CD8-positive, alpha-beta memory T cell (primary cell): Measurements from ENCODE around the gene CHD8. TPM values are rescaled to one million over a fixed set of nuclear protein-coding genes. Genes with fewer than 3 reads are reported as not detected.

Source experiments
- CTCF ChIA-PET: fragments of 350-600 bp; sonication (Branson Sonifier 250); formaldehyde crosslinking; loops from one replicate; lab custom pipeline; 2021; ENCODE audit warnings: antibody characterized with exemption; lab: Charles Lee
- POLR2A ChIA-PET: fragments of 350-600 bp; sonication (Branson Sonifier 250); formaldehyde crosslinking; loops from one replicate; lab custom pipeline; 2021; ENCODE audit warnings: antibody characterized with exemption; lab: Charles Lee
- DNase-seq, 5 donors: peaks; one replicate each; pipeline versions ENCODE4 v3.0.0 to v3.0.0-alpha.2; 2020 to 2022; ENCODE audit warnings: mixed read lengths in 1 of 5
- H3K27ac ChIP-seq: one replicate; pipeline ENCODE4 v1.7.0; 2013; ENCODE audit warnings: low read depth, mild to moderate bottlenecking, low read length, moderate library complexity
- H3K27me3 ChIP-seq: 2 replicates; pipeline ENCODE4 v1.7.0; 2013; ENCODE audit warnings: low read length, mild to moderate bottlenecking; ENCODE audit not compliant: insufficient read depth, poor library complexity, severe bottlenecking
- H3K36me3 ChIP-seq: 2 replicates; pipeline ENCODE4 v1.7.0; 2013; ENCODE audit warnings: mild to moderate bottlenecking, low read length, moderate library complexity; ENCODE audit not compliant: insufficient read depth
- H3K4me1 ChIP-seq: 2 replicates; pipeline ENCODE4 v1.7.0; 2013; ENCODE audit warnings: mild to moderate bottlenecking, low read length, moderate library complexity; ENCODE audit not compliant: insufficient read depth
- H3K4me3 ChIP-seq: 2 replicates; pipeline ENCODE4 v1.7.0; 2013; ENCODE audit warnings: mild to moderate bottlenecking, low read length
- H3K9me3 ChIP-seq: 2 replicates; pipeline ENCODE4 v1.7.0; 2013; ENCODE audit warnings: mild to moderate bottlenecking, low read length
- H3K27ac Mint-ChIP-seq, 8 donors: one replicate each; pipeline ENCODE4 v1.8.0; 2020 to 2021; ENCODE audit warnings: mixed read lengths in 8 of 8, mild to moderate bottlenecking in 6 of 8, inconsistent platforms in 3 of 8, moderate library complexity in 3 of 8
- H3K27me3 Mint-ChIP-seq, 2 donors: one replicate each; pipeline ENCODE4 v1.8.0; 2020 to 2021; ENCODE audit warnings: mixed read lengths in 2 of 2, mild to moderate bottlenecking in 1 of 2, moderate library complexity in 1 of 2
- H3K36me3 Mint-ChIP-seq, 3 donors: one replicate each; pipeline ENCODE4 v1.8.0; 2020 to 2021; ENCODE audit warnings: mixed read lengths in 3 of 3, inconsistent platforms in 1 of 3, mild to moderate bottlenecking in 1 of 3
- H3K4me1 Mint-ChIP-seq, 3 donors: one replicate each; pipeline ENCODE4 v1.8.0; 2020 to 2021; ENCODE audit warnings: mixed read lengths in 3 of 3, inconsistent platforms in 1 of 3, mild to moderate bottlenecking in 1 of 3
- H3K4me3 Mint-ChIP-seq, 7 donors: one replicate each; pipeline ENCODE4 v1.8.0; 2020 to 2021; ENCODE audit warnings: mixed read lengths in 7 of 7, mild to moderate bottlenecking in 6 of 7, moderate library complexity in 4 of 7, inconsistent platforms in 2 of 7
- H3K9me3 Mint-ChIP-seq, 5 donors: one replicate each; pipeline ENCODE4 v1.8.0; 2020 to 2022; ENCODE audit warnings: mixed read lengths in 5 of 5, mild to moderate bottlenecking in 3 of 5, moderate library complexity in 2 of 5, inconsistent platforms in 1 of 5
- polyA plus RNA-seq: library from polyadenylated mRNA; unstranded; fragments of 300-500 nt; fragmentation: Illumina TruSeq; gene quantifications from one replicate; pipeline ENCODE4 v1.2.3, GENCODE V29; 2021
- total RNA-seq, 2 experiments: library from RNA; stranded (reverse); gene quantifications; one replicate each; pipeline ENCODE4 v1.2.3, GENCODE V29; 2021

CHD8 gene
- total and polyA plus RNA-seq, 3 experiments from 2014 or later = 33.6 to 96.1 (median 90.0) TPM

GRCh38 chr14:21431126-21431525, 24.8 kb downstream of the CHD8 start:
- Mint-ChIP-seq H3K9me3 (no peaks in the 10 kb centered on the region), H3K36me3 (peaks cover 3 to 69% (median 18%) of the 10 kb centered on the region in 3 donors), H3K4me1 (peaks cover 37 to 45% (median 41%) of the 10 kb centered on the region in 3 donors), H3K4me3 (no peak overlapping the region), H3K27ac (peak overlapping the region in 1 of 8 donors; percentile 14), H3K27me3 (no peaks in the 10 kb centered on the region)
- ChIA-PET POLR2A (no interaction called here), CTCF (interaction anchor here (1.3 to 2.4 kb wide), 2 partner anchors 24 to 25 kb away, joined by 3 to 9 read pairs; partner anchors contain the start of gene CHD8)
- H3K9me3 ChIP-seq = no peaks in the 10 kb centered on the region
- DNase-seq = no peak
- peaks cover 27% of the 10 kb centered on the region for H3K36me3 ChIP-seq
- no peaks in the 10 kb centered on the region for H3K27me3 ChIP-seq
- no peak overlapping the region for H3K4me3 ChIP-seq
- H3K27ac ChIP-seq = no peak overlapping the region
- peaks cover 15% of the 10 kb centered on the region for H3K4me1 ChIP-seq

- H3K4me1 Mint-ChIP-seq = peaks cover 17 to 24% (median 19%) of the 10 kb centered on the region in 3 donors
- no peak overlapping the region for H3K27ac Mint-ChIP-seq
- ChIA-PET CTCF (no interaction called here), POLR2A (no interaction called here)
- no peaks in the 10 kb centered on the region for H3K9me3 Mint-ChIP-seq
- no peaks in the 10 kb centered on the region for H3K27me3 Mint-ChIP-seq
- Histone ChIP-seq H3K9me3 (no peaks in the 10 kb centered on the region), H3K36me3 (peaks cover 42% of the 10 kb centered on the region), H3K27ac (no peak overlapping the region), H3K27me3 (no peaks in the 10 kb centered on the region), H3K4me3 (no peak overlapping the region), H3K4me1 (no peaks in the 10 kb centered on the region)
- peaks cover 3 to 87% (median 23%) of the 10 kb centered on the region in 3 donors for H3K36me3 Mint-ChIP-seq
- H3K4me3 Mint-ChIP-seq = no peak overlapping the region
- DNase-seq = no peak
These were observed 27.0 kb downstream of the CHD8 start for GRCh38 chr14:21428930-21429329.

- Histone ChIP-seq H3K27ac (no peak overlapping the region), H3K4me3 (no peak overlapping the region), H3K27me3 (no peaks in the 10 kb centered on the region), H3K4me1 (no peaks in the 10 kb centered on the region), H3K9me3 (no peaks in the 10 kb centered on the region), H3K36me3 (peaks cover 57% of the 10 kb centered on the region)
- Mint-ChIP-seq H3K9me3 (no peaks in the 10 kb centered on the region), H3K4me3 (no peak overlapping the region), H3K36me3 (peaks cover 3 to 90% (median 27%) of the 10 kb centered on the region in 3 donors), H3K4me1 (peaks cover 4 to 8% (median 6%) of the 10 kb centered on the region in 3 donors), H3K27ac (peak overlapping the region in 3 of 8 donors; percentile 7 to 72 (median 10)), H3K27me3 (no peaks in the 10 kb centered on the region)
- no peak for DNase-seq
- ChIA-PET POLR2A (interaction anchor here (0.9 kb wide), 1 partner anchor 29 kb away, joined by 6 read pairs; the partner anchor contains the start of gene CHD8), CTCF (no interaction called here)
These were observed 29.2 kb downstream of the CHD8 start for GRCh38 chr14:21426692-21427091.

GRCh38 chr14:21419528-21419927, 36.4 kb downstream of the CHD8 start:
- ChIA-PET POLR2A (no interaction called here), CTCF (no interaction called here)
- Mint-ChIP-seq H3K36me3 (peaks cover 7 to 78% (median 17%) of the 10 kb centered on the region in 3 donors), H3K4me3 (no peak overlapping the region), H3K9me3 (no peaks in the 10 kb centered on the region), H3K27ac (peak overlapping the region in 1 of 8 donors; percentile 86), H3K27me3 (no peaks in the 10 kb centered on the region), H3K4me1 (peaks cover 0 to 2% (median 0%) of the 10 kb centered on the region in 3 donors)
- Histone ChIP-seq H3K27ac (no peak overlapping the region), H3K9me3 (no peaks in the 10 kb centered on the region), H3K36me3 (peaks cover 46% of the 10 kb centered on the region), H3K4me3 (no peak overlapping the region), H3K4me1 (no peaks in the 10 kb centered on the region), H3K27me3 (no peaks in the 10 kb centered on the region)
- DNase-seq = no peak

- no peak overlapping the region for H3K4me3 ChIP-seq
- no peak for DNase-seq
- H3K9me3 ChIP-seq = no peaks in the 10 kb centered on the region
- H3K27ac ChIP-seq = no peak overlapping the region
- peaks cover 0 to 2% (median 0%) of the 10 kb centered on the region in 3 donors for H3K4me1 Mint-ChIP-seq
- H3K27ac Mint-ChIP-seq = no peak overlapping the region
- H3K4me3 Mint-ChIP-seq = no peak overlapping the region
- H3K4me1 ChIP-seq = no peaks in the 10 kb centered on the region
- H3K36me3 ChIP-seq = peaks cover 48% of the 10 kb centered on the region
- ChIA-PET CTCF (no interaction called here), POLR2A (no interaction called here)
- H3K9me3 Mint-ChIP-seq = no peaks in the 10 kb centered on the region
- no peaks in the 10 kb centered on the region for H3K27me3 ChIP-seq
- peaks cover 7 to 85% (median 24%) of the 10 kb centered on the region in 3 donors for H3K36me3 Mint-ChIP-seq
- no peaks in the 10 kb centered on the region for H3K27me3 Mint-ChIP-seq
These were observed 40.6 kb downstream of the CHD8 start for GRCh38 chr14:21415329-21415728.

- no peaks in the 10 kb centered on the region for H3K27me3 Mint-ChIP-seq
- no peak for DNase-seq
- no peak overlapping the region for H3K4me3 Mint-ChIP-seq
These were observed 41.7 kb downstream of the CHD8 start for GRCh38 chr14:21414137-21414631.

GRCh38 chr14:21408147-21408546, 47.8 kb downstream of the CHD8 start:
- Histone ChIP-seq H3K27me3 (no peaks in the 10 kb centered on the region), H3K36me3 (peaks cover 77% of the 10 kb centered on the region), H3K27ac (no peak overlapping the region), H3K9me3 (no peaks in the 10 kb centered on the region), H3K4me3 (no peak overlapping the region), H3K4me1 (no peaks in the 10 kb centered on the region)
- Mint-ChIP-seq H3K27ac (peak overlapping the region in 2 of 8 donors; percentile 43 to 61), H3K36me3 (peaks cover 6 to 95% (median 39%) of the 10 kb centered on the region in 3 donors), H3K4me1 (no peaks in the 10 kb centered on the region), H3K4me3 (no peak overlapping the region), H3K9me3 (no peaks in the 10 kb centered on the region), H3K27me3 (no peaks in the 10 kb centered on the region)
- CTCF ChIA-PET = no interaction called here
- DNase-seq = no peak
- POLR2A ChIA-PET = no interaction called here

More at GRCh38 chr14:21414137-21414631, 41.7 kb downstream of the CHD8 start:
- Mint-ChIP-seq H3K9me3 (no peaks in the 10 kb centered on the region), H3K36me3 (peaks cover 7 to 87% (median 32%) of the 10 kb centered on the region in 3 donors), H3K4me1 (peaks cover 0 to 2% (median 0%) of the 10 kb centered on the region in 3 donors), H3K27ac (peak overlapping the region in 1 of 8 donors; percentile 60)
- Histone ChIP-seq H3K36me3 (peaks cover 54% of the 10 kb centered on the region), H3K4me1 (no peaks in the 10 kb centered on the region), H3K27me3 (no peaks in the 10 kb centered on the region), H3K9me3 (no peaks in the 10 kb centered on the region), H3K4me3 (no peak overlapping the region), H3K27ac (no peak overlapping the region)
- POLR2A ChIA-PET = no interaction called here
- CTCF ChIA-PET = no interaction called here

- Mint-ChIP-seq H3K4me1 (no peaks in the 10 kb centered on the region), H3K27ac (peak overlapping the region in 3 of 8 donors; percentile 16 to 26 (median 21)), H3K9me3 (no peaks in the 10 kb centered on the region), H3K36me3 (peaks cover 8 to 96% (median 41%) of the 10 kb centered on the region in 3 donors), H3K4me3 (no peak overlapping the region), H3K27me3 (no peaks in the 10 kb centered on the region)
- CTCF ChIA-PET = interaction anchor here (1.4 kb wide), 1 partner anchor 25 kb away, joined by 3 read pairs; no protein-coding TSS in a partner anchor
- Histone ChIP-seq H3K4me3 (no peak overlapping the region), H3K9me3 (no peaks in the 10 kb centered on the region), H3K4me1 (no peaks in the 10 kb centered on the region), H3K27me3 (no peaks in the 10 kb centered on the region), H3K36me3 (peaks cover 85% of the 10 kb centered on the region), H3K27ac (no peak overlapping the region)
- POLR2A ChIA-PET = no interaction called here
- DNase-seq = no peak
These were observed 49.7 kb downstream of the CHD8 start for GRCh38 chr14:21406213-21406612.
